HG03135 (cell line): Measurements from ENCODE around the gene NEMF.
"Not testable (repeated sequence)": the region's sequence is repeated elsewhere in the genome, so short reads cannot be mapped to it uniquely, and the experiment has no call there.

Source experiments
- ATAC-seq: cut with Tn5 transposase; IDR thresholded peaks from one replicate; pipeline ENCODE4 v1.9.1; 2021; ENCODE audit warnings: mild to moderate bottlenecking, moderate library complexity; ENCODE audit not compliant: unreplicated experiment

Gene NEMF, protein sequence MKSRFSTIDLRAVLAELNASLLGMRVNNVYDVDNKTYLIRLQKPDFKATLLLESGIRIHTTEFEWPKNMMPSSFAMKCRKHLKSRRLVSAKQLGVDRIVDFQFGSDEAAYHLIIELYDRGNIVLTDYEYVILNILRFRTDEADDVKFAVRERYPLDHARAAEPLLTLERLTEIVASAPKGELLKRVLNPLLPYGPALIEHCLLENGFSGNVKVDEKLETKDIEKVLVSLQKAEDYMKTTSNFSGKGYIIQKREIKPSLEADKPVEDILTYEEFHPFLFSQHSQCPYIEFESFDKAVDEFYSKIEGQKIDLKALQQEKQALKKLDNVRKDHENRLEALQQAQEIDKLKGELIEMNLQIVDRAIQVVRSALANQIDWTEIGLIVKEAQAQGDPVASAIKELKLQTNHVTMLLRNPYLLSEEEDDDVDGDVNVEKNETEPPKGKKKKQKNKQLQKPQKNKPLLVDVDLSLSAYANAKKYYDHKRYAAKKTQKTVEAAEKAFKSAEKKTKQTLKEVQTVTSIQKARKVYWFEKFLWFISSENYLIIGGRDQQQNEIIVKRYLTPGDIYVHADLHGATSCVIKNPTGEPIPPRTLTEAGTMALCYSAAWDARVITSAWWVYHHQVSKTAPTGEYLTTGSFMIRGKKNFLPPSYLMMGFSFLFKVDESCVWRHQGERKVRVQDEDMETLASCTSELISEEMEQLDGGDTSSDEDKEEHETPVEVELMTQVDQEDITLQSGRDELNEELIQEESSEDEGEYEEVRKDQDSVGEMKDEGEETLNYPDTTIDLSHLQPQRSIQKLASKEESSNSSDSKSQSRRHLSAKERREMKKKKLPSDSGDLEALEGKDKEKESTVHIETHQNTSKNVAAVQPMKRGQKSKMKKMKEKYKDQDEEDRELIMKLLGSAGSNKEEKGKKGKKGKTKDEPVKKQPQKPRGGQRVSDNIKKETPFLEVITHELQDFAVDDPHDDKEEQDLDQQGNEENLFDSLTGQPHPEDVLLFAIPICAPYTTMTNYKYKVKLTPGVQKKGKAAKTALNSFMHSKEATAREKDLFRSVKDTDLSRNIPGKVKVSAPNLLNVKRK

DNA sequence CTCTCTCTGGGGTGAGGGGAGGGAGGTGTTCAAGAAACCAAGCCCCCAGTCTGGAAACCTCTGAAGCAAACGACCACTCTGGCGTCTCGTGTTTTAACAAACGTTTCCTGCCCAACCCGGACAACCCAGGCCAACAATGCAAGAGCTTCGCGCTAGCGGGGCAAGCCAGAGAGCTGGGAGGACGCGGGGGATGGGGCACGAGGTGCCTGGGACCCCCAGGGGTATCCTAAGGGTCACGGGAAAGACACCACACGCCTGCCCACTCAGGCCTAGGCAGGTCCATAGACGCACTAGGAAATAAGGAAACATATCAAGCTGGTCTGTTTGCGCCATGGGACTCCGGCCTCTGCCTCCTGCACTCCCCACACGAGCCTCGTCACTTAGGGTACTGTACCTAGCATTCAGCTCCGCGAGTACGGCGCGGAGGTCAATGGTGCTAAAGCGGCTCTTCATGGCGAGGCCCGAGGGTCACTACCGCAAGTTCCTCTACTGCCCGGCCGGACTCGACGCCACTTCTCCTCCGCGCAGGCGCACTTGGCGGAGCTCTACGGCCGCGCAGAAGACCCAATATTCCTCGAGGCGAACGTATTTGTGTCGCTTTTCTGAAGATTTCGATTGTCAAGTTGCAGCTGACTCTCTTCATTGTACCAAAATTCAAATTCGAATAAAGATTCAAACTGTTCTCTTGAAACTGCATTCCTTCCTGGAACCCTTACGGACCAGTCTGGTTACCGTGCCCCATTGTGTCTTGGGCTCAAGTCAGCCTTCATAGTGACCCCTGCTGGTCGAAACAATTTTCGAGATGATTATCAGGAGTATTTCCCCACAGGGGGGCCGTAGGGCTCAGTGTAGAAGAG is at the start of gene NEMF:
Gene NEMF (minus strand): TSS at position 488 of the 857 bp plus-strand sequence. CDS start 35 bp downstream, at position 453.
- ATAC-seq, result peak; percentile 79

DNA sequence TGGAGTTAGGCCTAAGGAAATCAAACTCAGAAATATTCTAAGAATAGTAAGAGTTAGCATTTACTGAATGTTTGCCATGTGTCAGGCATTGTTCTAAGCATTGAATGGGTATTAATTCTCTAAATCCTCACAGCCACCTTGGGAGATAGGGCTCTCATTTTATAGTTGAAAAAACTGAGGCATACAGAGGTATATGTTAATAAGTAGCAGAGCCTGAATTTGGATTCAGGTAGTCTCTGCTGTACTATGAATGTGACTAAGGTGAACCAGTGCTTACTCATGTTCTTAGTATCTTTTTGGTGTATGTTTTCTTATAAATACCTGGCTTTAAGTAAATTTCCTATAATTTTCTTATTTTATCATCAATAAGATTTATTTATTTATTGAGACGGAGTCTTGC is 48.4 kb upstream of the NEMF start:
- no peak for ATAC-seq

DNA sequence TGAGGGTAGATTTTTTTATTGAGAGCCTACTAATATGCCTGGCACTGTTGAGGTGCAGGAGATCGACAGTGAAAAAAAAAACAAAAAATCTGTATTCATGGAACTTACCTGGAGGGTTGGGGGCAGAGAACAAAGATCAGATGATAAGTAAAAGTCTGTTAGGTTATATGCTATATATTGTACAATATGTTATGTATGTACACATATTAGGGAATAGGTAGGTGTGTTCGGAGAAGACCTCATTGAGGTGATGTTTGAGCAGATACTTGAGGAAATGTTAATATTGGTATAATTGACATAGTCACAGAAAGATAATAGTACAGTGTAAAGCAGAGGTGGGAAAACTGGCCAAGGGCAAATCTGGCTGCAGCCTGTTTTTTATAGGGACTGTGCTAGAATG is 45.9 kb upstream of the NEMF start:
- no peak for ATAC-seq

DNA sequence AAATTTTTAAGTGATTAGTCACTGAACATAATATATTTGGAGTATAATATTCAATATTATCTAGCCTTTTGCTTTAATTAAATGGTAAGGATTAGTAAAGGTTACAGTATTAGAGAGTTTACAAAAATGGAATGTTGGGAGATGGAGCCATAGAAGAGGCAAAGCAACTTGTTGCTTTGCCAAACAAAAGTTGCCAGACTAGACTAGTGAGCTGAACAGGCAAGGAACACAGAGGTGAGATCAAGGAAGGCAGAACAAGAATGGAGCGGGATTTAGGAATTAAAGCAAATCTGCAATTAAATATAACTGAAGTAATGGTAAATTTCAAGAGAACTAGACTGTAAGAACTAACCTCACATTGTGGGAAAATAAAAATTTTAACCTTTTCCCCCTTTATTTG is 45.4 kb upstream of the NEMF start:
- no peak for ATAC-seq

DNA sequence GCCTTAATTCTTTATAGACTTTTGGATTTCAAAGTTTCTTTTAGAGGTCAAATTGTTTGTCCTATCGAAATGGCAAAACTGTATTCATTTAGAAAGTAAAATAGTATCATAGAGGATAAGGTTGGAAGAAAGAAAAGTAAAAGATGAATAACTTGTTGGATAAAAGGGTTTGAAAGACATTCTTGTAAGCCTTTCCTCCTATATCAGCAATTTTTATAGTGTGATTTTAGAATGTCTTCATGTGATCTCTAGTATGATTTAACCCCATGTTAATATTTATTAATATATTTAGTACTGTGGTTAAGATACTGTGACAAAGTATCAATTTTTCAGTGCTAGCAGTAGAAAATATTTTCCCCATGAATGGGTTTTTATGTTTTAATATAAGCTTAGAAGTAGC is 44.8 kb upstream of the NEMF start:
- no peak for ATAC-seq

DNA sequence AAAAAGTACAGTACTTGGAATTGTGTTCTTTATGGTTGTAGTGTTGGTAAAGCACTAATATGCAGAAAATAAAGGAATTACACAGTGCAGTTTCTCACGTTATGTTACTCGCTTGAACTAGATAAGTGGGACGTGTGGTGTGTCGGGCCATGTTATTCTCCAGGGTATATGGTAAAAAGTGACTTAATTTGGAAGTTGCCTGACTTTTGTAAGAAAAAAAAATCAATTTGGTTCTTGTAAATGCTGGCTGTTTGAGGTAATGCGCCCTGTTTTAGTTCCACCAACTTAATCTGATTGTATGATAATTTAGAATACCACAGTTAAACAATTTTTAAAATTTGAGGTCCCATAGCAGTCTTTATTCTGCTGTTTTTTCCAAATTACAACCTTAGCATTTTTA is 44.4 kb upstream of the NEMF start:
- no peak for ATAC-seq

DNA sequence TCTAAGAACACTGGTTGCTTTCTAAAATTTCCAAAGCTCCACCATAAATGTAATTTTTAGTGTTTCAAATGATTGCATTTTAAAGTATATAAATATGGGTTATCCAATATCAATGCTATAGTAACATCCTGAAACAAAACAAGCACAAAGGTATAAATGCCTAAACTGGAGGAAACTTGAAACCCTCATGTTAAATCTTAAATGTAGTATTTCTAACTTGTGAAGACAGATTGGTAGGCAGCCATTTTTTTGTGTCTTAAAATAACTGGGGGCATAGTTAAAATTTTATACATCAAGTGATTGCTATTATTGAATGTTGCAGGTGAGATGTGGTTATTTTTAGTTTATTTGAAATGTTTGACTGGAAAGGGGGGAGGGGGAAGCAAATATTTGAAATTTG is 43.7 kb upstream of the NEMF start:
- not testable (repeated sequence) for ATAC-seq

DNA sequence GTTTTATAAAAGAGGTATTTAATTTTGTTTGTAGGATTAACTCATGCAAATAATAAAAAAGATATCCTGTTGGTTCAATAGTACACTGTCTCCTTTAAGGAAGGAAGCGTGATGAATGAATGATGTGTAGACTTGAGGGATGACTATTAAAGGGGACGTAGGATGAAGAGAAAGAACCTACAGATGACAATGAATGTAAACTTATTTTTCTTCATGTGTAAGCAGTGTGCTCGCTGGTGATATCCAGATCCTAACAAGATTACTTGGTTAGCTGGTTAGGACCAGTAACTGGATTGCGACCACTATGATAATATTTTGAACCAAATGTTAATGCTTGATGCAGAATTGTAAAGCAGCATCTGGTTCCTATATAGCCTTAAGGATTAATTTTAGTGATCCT is 42.9 kb upstream of the NEMF start:
- no peak for ATAC-seq

DNA sequence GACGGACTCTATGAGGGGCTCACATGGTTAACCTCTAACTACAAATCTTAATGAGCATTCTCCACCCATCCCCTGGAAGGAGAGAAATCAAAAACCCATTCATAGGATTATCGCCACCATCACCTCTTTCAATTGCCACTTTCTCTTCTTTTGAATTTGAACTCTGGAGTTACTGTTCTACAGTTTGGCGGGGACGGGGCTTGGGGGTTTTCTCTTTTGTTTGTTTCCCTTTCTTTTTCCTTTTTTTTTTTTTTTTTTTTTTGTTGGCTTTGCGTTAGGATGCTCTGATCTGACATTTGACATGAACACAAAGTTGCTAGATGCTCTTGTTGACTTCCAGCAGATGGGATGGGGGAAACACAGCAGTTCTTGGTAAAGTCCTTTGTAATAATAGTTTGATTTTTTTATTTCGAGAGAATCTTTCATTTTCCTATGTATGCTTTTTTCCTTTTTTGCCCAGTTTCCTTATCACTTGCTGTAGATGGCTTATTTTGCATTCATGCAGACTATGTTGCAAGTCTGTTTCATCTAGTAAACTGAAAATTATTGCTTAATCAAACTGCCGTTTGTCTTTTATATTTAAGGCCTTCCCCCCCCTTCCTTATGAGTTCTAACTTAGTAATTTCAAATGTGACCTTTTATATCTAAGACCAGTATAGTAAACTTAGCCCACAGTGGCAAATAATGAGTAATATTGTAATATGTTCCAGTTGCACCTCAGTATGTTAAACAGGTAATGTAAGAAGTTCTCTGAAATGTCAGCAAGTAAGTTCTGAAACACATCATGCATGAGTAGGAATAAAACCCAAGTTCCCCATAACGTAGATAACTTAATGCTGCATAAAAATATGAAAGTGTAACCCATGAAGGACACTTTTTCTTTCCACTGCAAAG is 41.9 kb upstream of the NEMF start:
- ATAC-seq, result not testable (repeated sequence)

DNA sequence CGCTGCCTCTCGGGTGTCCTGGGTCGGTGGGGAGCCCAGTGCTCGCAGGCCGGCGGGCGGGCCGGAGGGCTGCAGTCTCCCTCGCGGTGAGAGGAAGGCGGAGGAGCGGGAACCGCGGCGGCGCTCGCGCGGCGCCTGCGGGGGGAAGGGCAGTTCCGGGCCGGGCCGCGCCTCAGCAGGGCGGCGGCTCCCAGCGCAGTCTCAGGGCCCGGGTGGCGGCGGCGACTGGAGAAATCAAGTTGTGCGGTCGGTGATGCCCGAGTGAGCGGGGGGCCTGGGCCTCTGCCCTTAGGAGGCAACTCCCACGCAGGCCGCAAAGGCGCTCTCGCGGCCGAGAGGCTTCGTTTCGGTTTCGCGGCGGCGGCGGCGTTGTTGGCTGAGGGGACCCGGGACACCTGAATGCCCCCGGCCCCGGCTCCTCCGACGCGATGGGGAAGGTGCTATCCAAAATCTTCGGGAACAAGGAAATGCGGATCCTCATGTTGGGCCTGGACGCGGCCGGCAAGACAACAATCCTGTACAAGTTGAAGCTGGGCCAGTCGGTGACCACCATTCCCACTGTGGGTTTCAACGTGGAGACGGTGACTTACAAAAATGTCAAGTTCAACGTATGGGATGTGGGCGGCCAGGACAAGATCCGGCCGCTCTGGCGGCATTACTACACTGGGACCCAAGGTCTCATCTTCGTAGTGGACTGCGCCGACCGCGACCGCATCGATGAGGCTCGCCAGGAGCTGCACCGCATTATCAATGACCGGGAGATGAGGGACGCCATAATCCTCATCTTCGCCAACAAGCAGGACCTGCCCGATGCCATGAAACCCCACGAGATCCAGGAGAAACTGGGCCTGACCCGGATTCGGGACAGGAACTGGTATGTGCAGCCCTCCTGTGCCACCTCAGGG is 41.0 kb upstream of the NEMF start:
- peak; percentile 52 for ATAC-seq

DNA sequence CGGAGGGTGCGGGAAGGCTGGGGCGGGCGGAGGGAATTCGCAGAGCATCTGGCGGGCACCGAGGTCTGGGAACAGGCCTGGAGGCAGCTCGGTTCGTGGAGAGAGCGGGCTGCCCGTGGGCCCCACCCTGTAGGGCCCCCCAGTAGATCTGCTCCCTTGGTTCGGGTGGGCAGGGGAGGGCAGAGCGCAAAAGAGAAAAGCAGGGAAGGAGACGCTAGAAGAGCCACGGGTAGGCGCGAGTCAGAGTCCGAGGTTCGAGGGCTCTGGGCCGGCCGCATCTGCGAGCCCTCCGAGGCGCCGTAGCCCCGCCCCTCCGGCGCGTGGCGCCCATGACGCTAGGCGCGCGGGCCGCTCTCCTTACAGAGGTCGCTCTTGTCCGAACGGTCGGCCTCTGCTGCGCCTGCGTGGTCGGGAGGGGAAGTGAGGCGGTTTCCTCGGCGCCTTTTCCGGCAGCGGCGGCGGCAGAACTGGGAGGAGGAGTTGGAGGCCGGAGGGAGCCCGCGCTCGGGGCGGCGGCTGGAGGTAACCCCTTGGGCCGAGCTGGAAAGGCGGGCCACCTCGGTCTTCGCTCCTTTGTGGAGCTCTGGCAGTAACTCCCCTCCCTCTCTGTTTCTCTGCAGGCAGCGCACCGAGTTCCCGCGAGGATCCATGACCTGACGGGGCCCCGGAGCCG is 40.2 kb upstream of the NEMF start, which contains the start of gene ARF6:
Gene ARF6 (plus strand): TSS at position 447 of the 673 bp plus-strand sequence. CDS start 655 bp downstream, outside the sequence.
- peak; percentile 81 for ATAC-seq

DNA sequence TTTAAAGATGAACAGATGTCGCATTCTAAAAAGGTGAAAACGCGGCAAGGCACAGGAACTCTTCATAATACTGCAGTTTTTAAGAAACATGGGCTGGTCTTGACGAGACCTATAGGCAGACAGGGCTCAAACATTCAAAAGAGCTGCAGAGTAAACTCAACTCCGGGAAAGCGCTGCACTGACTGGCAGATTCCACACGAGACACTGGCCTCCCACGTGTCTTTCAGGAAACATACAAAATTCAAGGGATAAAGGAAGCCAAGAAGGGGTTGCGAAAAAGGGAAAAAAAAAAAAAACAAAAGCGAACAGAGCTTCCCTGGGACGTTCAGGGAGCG is 39.7 kb upstream of the NEMF start:
- peak; percentile 16 for ATAC-seq

DNA sequence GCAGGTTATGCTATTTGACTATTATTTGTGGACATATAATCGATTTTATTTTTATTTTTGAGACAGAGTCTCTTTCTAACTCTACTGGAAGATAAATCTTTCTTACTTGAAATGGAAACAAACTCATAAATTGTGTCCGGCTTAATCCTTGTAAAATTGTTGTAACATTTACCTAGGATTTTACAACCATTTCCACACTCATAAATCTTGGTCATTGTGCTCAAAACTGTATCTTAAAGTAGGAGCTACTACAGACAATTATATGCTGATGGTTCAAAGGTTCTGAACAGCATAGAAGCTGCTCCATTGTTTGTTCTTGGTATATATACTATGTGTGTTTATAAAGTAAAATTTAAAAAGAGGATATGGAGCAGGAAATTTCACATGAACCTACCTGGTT is 35.7 kb upstream of the NEMF start:
- no peak for ATAC-seq

DNA sequence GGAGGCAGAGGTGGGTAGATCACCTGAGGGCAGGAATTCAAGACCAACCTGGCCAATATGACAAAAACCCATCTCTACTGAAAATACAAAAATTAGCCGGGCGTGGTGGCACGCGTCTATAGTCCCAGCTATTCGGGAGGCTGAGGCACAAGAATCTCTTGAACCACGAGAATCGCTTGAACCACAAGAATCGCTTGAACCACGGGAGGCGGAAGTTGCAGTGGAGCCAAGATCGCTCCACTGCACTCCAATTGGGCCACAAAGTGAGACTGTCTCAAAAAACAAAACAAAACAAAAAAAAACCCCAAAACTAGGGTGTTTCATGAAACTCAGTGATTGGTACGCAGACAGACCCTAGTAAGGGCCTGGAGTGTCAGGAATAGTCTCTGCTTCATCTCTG is 33.9 kb upstream of the NEMF start:
- ATAC-seq, result no peak

DNA sequence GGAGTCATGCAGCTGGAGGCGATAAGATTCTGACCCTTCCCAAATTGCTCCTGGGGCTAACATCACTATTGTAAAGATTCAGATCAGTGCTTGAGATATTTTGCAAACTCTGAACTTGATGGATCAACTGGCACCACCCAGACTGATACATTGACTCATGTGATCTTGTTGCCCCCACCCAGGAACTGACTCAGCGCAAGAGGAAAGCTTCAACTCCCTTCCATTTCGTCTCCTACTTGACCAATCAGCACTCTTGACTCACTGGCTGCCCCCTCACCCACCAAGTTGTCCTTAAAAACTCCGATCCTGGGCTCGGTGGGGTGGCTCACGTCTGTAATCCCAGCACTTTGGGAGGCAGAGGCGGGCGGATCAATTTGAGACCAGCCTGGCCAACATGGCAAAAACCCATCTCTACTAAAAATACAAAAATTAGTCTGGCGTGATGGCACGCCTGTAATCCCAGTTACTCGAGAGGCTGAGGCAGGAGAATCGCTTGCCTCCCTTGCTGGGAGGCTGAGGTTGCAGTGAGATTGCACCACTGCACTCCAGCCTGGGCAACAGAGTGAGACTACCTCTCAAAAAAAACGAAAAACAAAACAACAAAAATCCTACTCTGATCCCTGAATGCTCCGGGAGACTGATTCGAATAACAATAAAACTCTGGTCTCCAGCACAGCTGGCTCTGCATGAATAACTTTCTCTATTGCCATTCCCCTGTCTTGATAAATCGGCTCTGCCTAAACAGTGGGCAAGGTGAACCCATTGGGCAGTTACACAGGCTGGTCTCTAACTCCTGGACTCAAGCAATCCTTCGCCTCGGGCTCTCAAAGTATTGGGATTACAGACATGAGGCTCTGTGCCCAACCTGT is 30.5 kb upstream of the NEMF start:
- no peak for ATAC-seq

DNA sequence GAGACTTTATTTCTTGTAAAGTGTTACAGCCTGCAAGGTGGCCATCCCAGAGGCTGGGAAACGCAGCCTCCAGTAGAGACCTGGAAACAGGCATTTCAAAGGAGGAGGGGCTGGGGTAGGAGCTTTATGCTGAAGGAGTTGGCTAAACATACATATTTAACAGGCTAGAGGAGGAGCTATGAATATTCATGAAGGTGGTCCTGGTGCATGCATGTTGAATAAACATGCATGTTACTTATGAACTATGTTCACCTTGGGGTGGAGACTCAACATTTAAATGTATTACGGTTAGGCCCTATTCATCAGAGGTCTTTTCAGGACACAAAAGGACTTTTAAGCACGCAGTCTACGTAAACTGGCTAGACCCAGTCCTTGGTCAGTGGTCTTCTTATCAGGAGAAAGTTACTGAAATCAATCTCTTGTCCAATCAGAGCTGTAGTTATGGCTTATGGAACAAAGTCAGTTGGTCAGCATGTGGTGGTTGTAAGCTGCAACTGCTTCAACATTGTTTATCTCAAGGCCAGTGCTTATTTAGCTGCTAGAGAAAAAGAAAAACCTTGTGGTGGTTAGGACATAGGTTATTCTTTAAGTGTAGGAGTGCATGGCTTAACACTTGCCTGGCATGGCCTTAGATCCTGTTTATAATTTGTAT is 28.9 kb upstream of the NEMF start:
- no peak for ATAC-seq
